GM12874 (cell line): ENCODE data around the gene FBL.

ENCODE experiments used
- TF ChIP-seq, protein P1 (sequence below): IDR thresholded peaks from 2 replicates; pipeline ENCODE4 v1.5.1; 2011; ENCODE audit warnings: low read depth, mild to moderate bottlenecking, control low read depth, low read length, moderate library complexity; ENCODE audit not compliant: insufficient read depth

Gene FBL

DNA sequence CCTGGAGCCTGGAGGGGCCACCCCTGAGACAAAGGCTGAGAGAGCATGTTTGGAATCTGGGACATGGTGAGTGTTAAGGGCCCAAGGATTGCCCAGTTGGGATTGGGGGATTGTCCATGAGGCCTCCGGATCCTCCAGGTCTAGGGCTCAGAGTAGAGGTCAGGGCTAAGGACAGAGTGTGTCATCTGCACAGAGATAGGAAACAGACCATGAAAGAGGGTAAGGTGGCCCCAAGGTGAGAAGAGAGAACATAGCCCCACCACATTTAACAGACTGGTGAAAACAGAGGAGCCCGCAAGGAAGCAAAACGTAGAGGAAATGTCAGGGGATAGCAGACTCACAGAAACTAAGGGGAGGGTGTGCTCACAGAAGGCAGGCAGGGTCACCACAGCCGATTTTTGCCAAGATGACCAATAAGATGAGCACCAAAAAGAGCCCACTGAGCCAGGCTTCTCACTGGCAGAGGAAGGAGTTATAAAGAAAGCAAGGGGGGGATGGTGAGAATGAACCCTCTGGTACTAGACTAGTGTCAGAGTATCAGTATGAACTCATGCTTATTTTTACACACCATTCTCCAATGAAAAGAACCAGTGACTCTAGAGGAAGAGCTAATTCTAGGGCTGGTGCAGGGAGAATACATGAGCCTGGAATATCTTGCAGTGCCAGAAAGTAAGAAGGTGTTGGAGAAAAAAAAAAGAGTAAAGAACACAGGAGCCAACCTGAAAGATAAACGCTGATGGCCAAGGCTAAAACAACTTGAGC lies 29.7 kb downstream of the FBL start:
- TF ChIP-seq, protein P1, sequence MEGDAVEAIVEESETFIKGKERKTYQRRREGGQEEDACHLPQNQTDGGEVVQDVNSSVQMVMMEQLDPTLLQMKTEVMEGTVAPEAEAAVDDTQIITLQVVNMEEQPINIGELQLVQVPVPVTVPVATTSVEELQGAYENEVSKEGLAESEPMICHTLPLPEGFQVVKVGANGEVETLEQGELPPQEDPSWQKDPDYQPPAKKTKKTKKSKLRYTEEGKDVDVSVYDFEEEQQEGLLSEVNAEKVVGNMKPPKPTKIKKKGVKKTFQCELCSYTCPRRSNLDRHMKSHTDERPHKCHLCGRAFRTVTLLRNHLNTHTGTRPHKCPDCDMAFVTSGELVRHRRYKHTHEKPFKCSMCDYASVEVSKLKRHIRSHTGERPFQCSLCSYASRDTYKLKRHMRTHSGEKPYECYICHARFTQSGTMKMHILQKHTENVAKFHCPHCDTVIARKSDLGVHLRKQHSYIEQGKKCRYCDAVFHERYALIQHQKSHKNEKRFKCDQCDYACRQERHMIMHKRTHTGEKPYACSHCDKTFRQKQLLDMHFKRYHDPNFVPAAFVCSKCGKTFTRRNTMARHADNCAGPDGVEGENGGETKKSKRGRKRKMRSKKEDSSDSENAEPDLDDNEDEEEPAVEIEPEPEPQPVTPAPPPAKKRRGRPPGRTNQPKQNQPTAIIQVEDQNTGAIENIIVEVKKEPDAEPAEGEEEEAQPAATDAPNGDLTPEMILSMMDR, result no peak

DNA sequence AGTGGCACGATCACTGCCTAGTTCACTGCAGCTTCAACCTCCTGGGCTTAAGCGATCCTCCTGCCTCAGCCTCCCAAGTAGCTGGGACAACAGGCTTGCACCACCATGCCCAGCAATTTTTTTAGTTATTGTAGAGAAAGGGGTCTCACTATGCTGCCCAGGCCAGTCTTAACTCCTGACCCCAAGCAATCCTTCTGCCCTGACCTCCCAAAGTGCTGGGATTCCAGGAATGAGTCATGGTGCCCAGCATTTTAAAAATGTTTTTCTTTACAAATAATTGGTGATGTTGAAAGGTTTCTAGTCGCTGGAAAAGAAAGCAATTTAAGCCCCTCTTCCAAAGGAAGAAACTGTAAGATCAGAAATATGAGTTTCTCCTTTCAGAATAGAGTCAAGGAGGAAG lies 31.6 kb downstream of the FBL start:
- TF ChIP-seq, protein P1, result no peak

DNA sequence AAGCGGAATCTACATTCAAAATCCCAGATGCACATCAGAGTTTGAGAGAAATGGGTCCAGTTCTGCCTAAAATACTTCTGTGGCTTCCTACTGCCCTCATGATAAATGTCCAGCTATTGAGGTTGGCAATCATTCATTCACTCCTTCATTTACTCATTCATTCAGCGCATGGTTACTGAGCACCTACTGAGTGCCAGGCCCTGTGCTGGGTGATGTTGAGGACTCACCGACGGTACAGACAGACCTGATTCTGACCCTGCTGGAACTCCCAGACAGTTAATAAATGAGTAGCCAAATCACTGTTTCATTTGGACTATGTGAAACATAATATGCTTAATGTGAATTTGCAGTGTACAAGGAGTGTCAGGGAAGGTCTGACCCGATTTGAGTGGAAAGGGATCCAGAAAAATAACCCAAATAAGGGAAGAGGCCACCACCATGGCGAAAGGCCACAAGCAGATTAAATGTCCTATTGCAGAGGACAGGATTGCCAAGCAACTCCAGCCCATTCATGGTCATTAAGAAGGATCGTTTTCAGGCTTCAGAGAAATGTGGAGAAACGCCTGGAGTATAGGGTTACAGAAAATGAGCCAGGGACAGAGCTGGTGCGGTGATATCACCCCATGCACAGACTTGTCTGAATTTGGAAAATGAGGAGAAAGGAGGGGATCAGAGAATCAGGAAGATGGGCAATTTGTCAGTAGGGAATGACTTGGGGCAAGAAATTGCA lies 32.8 kb downstream of the FBL start:
- TF ChIP-seq, protein P1, result no peak

DNA sequence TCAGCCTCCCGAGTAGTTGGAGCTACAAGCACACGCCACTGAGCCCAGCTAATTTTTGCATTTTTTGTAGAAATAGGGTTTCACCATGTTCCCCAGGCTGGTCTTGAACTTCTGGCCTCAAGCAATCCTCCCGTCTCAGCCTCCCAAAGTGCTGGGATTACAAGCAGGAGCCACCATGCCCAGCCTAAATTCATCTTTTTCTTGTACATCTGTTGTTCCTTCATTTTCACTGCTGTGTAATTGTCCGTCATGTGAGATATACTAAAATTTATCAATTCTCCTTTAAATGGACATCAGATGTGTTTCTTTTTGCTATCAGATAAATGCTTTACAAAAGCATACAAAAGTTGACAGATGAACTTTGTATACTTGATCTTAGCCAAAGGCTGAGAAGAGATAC lies 35.1 kb downstream of the FBL start:
- TF ChIP-seq, protein P1, result no peak

DNA sequence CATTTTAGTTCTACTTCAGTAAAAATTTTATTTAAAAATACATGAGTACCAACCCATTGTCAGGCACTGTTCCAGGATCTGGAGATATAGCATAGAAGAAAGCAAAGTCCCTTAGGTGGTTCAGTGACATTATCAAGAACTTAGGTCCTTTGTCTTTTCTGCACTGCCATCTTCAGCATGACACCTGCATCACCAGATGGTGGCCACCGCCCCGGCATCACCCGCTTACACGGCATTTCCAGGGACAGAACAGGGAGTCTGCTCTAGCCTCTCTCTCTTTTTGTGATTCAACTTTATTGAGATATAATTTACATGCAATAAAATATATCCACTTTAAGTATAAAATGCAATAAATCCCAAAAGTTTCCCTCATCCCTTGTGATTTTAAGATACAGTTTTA lies 35.8 kb downstream of the FBL start:
- TF ChIP-seq, protein P1, result no peak

DNA sequence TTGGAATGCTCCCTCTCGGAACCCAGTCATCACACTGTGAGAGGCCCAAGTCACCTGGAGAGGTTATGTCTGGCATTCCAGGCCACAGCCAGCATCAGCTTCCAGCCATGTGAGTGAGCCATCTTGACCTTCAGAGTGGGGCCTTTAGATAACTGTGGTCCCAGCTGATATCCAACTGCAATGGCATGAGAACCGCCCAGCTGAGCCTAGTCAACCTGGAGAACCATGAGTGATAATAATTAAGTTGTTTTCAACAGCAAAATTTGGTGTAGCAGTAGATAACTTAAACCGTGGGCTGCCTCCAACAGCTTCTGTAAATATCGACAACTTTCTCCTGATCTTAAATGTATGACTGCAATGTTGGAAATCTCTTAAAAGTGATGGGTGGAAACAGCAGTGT lies 36.8 kb downstream of the FBL start:
- TF ChIP-seq, protein P1, result no peak

DNA sequence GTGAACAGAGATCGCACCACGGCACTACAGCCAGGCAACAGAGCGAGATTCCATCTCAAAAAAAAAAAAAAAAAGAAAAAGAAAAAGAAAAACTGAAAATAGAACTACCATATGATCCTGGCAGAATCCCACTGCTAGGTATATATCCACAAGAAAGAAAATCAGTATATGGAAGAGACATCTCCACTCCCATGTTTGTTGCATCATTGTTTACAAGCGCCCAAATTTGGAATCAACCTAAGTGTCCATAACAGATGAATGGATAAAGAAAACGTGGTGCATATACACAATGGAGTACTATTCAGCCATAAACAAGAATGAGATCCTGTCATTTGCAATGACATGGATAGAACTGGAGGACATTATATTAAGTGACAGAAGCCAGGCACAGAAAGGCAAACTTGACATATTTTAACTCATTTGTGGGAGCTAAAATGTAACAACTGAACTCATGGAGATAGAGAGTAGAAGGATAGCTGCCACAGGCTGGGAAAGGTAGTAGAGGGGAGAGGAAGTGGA lies 38.3 kb downstream of the FBL start:
- TF ChIP-seq, protein P1, result no peak
